Panc1 (cell line): Measurements from ENCODE around the gene SAYSD1. TPM values are rescaled to one million over a fixed set of nuclear protein-coding genes. Genes with fewer than 3 reads are reported as not detected.

Source experiments
- ATAC-seq: fragments of 200-7000 bp; cut with Tn5 transposase; 2 replicates; pipeline ENCODE4 v1.9.1; 2020; ENCODE audit warnings: mild to moderate bottlenecking, moderate library complexity
- BruUV-seq: library from RNA; stranded (reverse); fragments of 400-500 nt; replicated peaks from 2 replicates; lab custom pipeline; 2021; lab: Mats Ljungman, UMichigan
- CTCF ChIA-PET: fragments of 300-600 bp; sonication (Branson Sonifier 250); formaldehyde crosslinking; loops from one replicate; lab custom pipeline; 2022; ENCODE audit warnings: antibody characterized with exemption; lab: Charles Lee
- POLR2A ChIA-PET: fragments of 300-600 bp; sonication (Branson Sonifier 250); formaldehyde crosslinking; loops from one replicate; lab custom pipeline; 2022; ENCODE audit warnings: antibody characterized with exemption; lab: Charles Lee
- DNase-seq: peaks from one replicate; pipeline ENCODE4 v3.0.0-alpha.2; 2010; ENCODE audit warnings: low read depth, low spot score
- H3K27ac ChIP-seq: 2 replicates; pipeline ENCODE4 v1.5.1; 2011; ENCODE audit warnings: mild to moderate bottlenecking, low read length, inconsistent platforms
- H3K27me3 ChIP-seq: fragments of 200-500 bp; sonication (Bioruptor generic); 2 replicates; pipeline ENCODE4 v1.6.0; 2014; ENCODE audit warnings: low read length, inconsistent platforms; ENCODE audit not compliant: control insufficient read depth, insufficient read depth
- H3K36me3 ChIP-seq: fragments of 200-500 bp; sonication (Bioruptor generic); 2 replicates; pipeline ENCODE4 v1.5.1; 2014; ENCODE audit warnings: inconsistent platforms, mild to moderate bottlenecking, low read length, moderate library complexity; ENCODE audit not compliant: control insufficient read depth, insufficient read depth
- H3K4me1 ChIP-seq: 2 replicates; pipeline ENCODE4 v1.5.1; 2011; ENCODE audit warnings: inconsistent platforms, mild to moderate bottlenecking, low read length, moderate library complexity; ENCODE audit not compliant: control insufficient read depth, insufficient read depth
- H3K4me3 ChIP-seq, 2 experiments: 2 replicates each; pipeline ENCODE4 v1.5.1; 2011 to 2012; ENCODE audit warnings: low read depth in 2 of 2, low read length in 2 of 2, mild to moderate bottlenecking in 2 of 2, inconsistent platforms in 1 of 2, moderate library complexity in 1 of 2
- H3K9me3 ChIP-seq: fragments of 200-500 bp; sonication (Bioruptor generic); 2 replicates; pipeline ENCODE4 v1.5.1; 2014; ENCODE audit warnings: low read depth, mild to moderate bottlenecking, inconsistent platforms, low read length, moderate library complexity; ENCODE audit not compliant: control insufficient read depth, insufficient read depth
- POLR2AphosphoS5 ChIP-seq: IDR thresholded peaks from 2 replicates; pipeline ENCODE4 v1.6.1; 2012; ENCODE audit warnings: mild to moderate bottlenecking, low read depth, low read length, moderate library complexity
- SIN3A ChIP-seq: IDR thresholded peaks from 2 replicates; pipeline ENCODE4 v1.6.1; 2012; ENCODE audit warnings: low read depth, mild to moderate bottlenecking, low read length, moderate library complexity, borderline replicate concordance; ENCODE audit not compliant: insufficient read depth
- TCF7L2 ChIP-seq: IDR thresholded peaks from 2 replicates; pipeline ENCODE4 v1.6.1; 2011; ENCODE audit warnings: mild to moderate bottlenecking, low read depth, low read length, inconsistent platforms
- in situ Hi-C: cut with HindIII; loops from 2 replicates; pipeline ENCODE4 v1.10.0; 2016; ENCODE audit warnings: low sequenced_read_pairs, low pct_unique_long_range_greater_than_20kb
- intact Hi-C: fragments of 100-400 bp; cut with micrococcal nuclease; formaldehyde crosslinking; loops from one replicate; pipeline ENCODE4 v1.10.0; 2022; ENCODE audit not compliant: unreplicated experiment
- total RNA-seq: library from RNA; stranded (reverse); gene quantifications from one replicate; pipeline ENCODE4 v1.2.1, GENCODE V29; 2021; ENCODE audit not compliant: unreplicated experiment
- TF ChIP-seq, protein P1 (sequence below), 2 experiments: IDR thresholded peaks; 2 replicates each; pipeline ENCODE4 v1.6.1; 2011 to 2012; ENCODE audit warnings: low read depth in 2 of 2, control low read depth in 1 of 2, low read length in 1 of 2, mild to moderate bottlenecking in 1 of 2, moderate library complexity in 1 of 2; ENCODE audit not compliant: insufficient read depth in 1 of 2
- TF ChIP-seq, protein P2 (sequence below): fragments of 450-650 bp; IDR thresholded peaks from 2 replicates; pipeline ENCODE4 v1.5.1; 2017; ENCODE audit warnings: mild to moderate bottlenecking

The SAYSD1 gene
- total RNA-seq, 1 experiment from 2014 or later = 17.0 TPM

DNA sequence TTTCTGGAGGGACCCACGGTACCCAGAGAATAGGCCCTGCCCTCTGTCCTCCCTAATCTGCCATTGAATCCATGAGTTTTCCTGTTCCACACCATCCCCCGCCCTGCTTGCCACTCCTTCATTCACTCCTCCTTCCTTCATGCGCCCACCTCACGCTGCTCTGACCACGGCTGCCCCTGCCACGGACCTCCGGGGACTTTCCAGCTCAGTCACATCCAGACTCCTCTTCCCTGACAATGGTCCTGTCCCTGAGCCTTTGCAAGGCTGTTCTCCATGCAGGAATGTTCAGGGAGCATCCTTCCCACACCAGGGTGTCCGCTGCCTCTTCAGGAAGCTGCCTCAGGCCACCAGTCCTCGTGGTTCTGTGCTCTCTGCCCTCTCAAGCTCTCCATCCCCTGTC, 40.5 kb downstream of the SAYSD1 start:
- ChIA-PET POLR2A (no interaction called here), CTCF (no interaction called here)
- Histone ChIP-seq H3K27me3 (peaks cover 7% of the 10 kb centered on the region), H3K4me1 (no peaks in the 10 kb centered on the region), H3K9me3 (no peaks in the 10 kb centered on the region), H3K36me3 (no peaks in the 10 kb centered on the region), H3K4me3 (no peak overlapping the region), H3K27ac (no peak overlapping the region)
- no TSS peak for BruUV-seq
- intact Hi-C loops (no loop called here), in situ Hi-C loops (no loop called here)
- DNase-seq (no peak), ATAC-seq (no peak)
- no peak for TF ChIP-seq SIN3A

DNA sequence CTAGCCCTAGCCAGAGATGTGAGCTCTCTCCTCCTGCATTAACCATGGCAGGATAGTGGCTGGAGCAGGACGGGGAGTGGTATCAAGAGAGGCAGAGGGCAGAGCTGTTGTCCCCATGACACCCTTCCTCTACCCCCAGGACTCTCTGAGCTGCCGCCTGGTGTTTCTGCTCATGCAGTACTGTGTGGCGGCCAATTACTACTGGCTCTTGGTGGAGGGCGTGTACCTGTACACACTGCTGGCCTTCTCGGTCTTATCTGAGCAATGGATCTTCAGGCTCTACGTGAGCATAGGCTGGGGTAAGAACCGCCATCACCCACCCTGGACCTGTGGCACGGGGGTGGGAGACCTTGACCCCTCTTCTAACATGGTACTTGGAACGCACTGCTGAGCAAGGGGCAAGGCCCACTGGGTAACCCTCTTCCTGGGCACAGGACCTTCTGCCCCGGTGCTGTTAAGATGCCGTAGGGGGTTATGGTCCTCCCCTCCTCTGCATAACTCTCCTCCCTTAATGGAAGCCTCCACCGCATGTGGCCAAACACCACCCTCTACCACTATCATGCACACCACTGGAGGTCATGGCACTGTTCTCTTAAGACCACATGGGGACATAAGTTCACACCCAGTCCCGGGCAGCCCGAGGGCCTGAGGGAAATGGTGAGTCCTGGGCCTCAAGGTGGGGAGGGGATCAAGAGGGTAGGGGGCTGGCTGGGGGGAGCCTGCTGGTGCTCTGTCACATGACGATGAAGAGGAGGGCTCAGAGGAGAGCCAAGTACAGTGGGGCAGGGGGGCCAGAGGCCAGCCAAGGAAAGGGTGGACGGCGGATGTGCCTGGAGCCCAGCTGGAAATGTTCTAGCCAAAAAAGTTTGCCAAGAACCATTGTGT, 41.3 kb downstream of the SAYSD1 start:
- ATAC-seq = no peak

More for the DNA sequence above, 41.3 kb downstream of the SAYSD1 start:
- in situ Hi-C loops (no loop called here), intact Hi-C loops (no loop called here)
- ChIA-PET CTCF (no interaction called here), POLR2A (no interaction called here)
- no peak for DNase-seq
- no TSS peak for BruUV-seq
- H3K27ac ChIP-seq = no peak overlapping the region
- H3K36me3 ChIP-seq = no peaks in the 10 kb centered on the region
- no peaks in the 10 kb centered on the region for H3K9me3 ChIP-seq
- no peaks in the 10 kb centered on the region for H3K4me1 ChIP-seq
- H3K4me3 ChIP-seq = no peak overlapping the region
- H3K27me3 ChIP-seq = peaks cover 7% of the 10 kb centered on the region
- TF ChIP-seq, protein P1, sequence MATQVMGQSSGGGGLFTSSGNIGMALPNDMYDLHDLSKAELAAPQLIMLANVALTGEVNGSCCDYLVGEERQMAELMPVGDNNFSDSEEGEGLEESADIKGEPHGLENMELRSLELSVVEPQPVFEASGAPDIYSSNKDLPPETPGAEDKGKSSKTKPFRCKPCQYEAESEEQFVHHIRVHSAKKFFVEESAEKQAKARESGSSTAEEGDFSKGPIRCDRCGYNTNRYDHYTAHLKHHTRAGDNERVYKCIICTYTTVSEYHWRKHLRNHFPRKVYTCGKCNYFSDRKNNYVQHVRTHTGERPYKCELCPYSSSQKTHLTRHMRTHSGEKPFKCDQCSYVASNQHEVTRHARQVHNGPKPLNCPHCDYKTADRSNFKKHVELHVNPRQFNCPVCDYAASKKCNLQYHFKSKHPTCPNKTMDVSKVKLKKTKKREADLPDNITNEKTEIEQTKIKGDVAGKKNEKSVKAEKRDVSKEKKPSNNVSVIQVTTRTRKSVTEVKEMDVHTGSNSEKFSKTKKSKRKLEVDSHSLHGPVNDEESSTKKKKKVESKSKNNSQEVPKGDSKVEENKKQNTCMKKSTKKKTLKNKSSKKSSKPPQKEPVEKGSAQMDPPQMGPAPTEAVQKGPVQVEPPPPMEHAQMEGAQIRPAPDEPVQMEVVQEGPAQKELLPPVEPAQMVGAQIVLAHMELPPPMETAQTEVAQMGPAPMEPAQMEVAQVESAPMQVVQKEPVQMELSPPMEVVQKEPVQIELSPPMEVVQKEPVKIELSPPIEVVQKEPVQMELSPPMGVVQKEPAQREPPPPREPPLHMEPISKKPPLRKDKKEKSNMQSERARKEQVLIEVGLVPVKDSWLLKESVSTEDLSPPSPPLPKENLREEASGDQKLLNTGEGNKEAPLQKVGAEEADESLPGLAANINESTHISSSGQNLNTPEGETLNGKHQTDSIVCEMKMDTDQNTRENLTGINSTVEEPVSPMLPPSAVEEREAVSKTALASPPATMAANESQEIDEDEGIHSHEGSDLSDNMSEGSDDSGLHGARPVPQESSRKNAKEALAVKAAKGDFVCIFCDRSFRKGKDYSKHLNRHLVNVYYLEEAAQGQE (IDR thresholded peaks at IDR 0.05; ENCODE audit: insufficient read depth in 1 of 2, low read depth in 2 of 2, low read length in 1 of 2) = no peak
- TF ChIP-seq SIN3A (no peak), TCF7L2 (no peak), POLR2AphosphoS5 (no peak)
- TF ChIP-seq, protein P2, sequence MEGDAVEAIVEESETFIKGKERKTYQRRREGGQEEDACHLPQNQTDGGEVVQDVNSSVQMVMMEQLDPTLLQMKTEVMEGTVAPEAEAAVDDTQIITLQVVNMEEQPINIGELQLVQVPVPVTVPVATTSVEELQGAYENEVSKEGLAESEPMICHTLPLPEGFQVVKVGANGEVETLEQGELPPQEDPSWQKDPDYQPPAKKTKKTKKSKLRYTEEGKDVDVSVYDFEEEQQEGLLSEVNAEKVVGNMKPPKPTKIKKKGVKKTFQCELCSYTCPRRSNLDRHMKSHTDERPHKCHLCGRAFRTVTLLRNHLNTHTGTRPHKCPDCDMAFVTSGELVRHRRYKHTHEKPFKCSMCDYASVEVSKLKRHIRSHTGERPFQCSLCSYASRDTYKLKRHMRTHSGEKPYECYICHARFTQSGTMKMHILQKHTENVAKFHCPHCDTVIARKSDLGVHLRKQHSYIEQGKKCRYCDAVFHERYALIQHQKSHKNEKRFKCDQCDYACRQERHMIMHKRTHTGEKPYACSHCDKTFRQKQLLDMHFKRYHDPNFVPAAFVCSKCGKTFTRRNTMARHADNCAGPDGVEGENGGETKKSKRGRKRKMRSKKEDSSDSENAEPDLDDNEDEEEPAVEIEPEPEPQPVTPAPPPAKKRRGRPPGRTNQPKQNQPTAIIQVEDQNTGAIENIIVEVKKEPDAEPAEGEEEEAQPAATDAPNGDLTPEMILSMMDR = no peak
